ENCODE results near the gene MRAP.
"Not testable (repeated sequence)": the region's sequence is repeated elsewhere in the genome, so short reads cannot be mapped to it uniquely, and the experiment has no call there.

Gene MRAP

GRCh38 chr21:32304998-32305397 lies 6.3 kb downstream of the MRAP start:
- TF ChIP-seq CTCF (IDR thresholded peaks at IDR 0.05; ENCODE audit: control extremely low read depth, extremely low read depth, low read depth, missing control alignments), result no peak
- DNase-seq (ENCODE audit: extremely low spot score), result no peak
- CTCF ChIA-PET, result no interaction called here
- POLR2A ChIA-PET, result no interaction called here

- CTCF ChIA-PET, result no interaction called here
- no peak for DNase-seq (ENCODE audit: extremely low spot score)
- TF ChIP-seq CTCF (IDR thresholded peaks at IDR 0.05; ENCODE audit: control extremely low read depth, extremely low read depth, low read depth, missing control alignments), result no peak
- POLR2A ChIA-PET, result no interaction called here
These were observed 7.5 kb downstream of the MRAP start for GRCh38 chr21:32306021-32306780.

GRCh38 chr21:32307706-32308105 lies 9.1 kb downstream of the MRAP start:
- ChIA-PET CTCF (no interaction called here), POLR2A (no interaction called here)
- TF ChIP-seq CTCF (IDR thresholded peaks at IDR 0.05; ENCODE audit: control extremely low read depth, extremely low read depth, low read depth, missing control alignments), result no peak
- DNase-seq (ENCODE audit: extremely low spot score), result no peak

- TF ChIP-seq CTCF (IDR thresholded peaks at IDR 0.05; ENCODE audit: control extremely low read depth, extremely low read depth, low read depth, missing control alignments), result no peak
- DNase-seq (ENCODE audit: extremely low spot score), result no peak
- CTCF ChIA-PET, result no interaction called here
- POLR2A ChIA-PET, result no interaction called here
These were observed 10.0 kb downstream of the MRAP start for GRCh38 chr21:32308696-32309095.

- DNase-seq (ENCODE audit: extremely low spot score), result no peak
- POLR2A ChIA-PET, result no interaction called here
- CTCF ChIA-PET, result interaction anchor here (1.2 kb wide), 1 partner anchor 61 kb away, joined by 3 read pairs; no protein-coding TSS in a partner anchor
- TF ChIP-seq CTCF (IDR thresholded peaks at IDR 0.05; ENCODE audit: control extremely low read depth, extremely low read depth, low read depth, missing control alignments), result no peak
These were observed 11.3 kb downstream of the MRAP start for GRCh38 chr21:32309906-32310460.

- CTCF ChIA-PET; DNase-seq (ENCODE audit: extremely low spot score); POLR2A ChIA-PET: not testable (repeated sequence)
These were observed 12.3 kb downstream of the MRAP start for GRCh38 chr21:32310976-32311375.

- no peak for TF ChIP-seq CTCF (IDR thresholded peaks at IDR 0.05; ENCODE audit: control extremely low read depth, extremely low read depth, low read depth, missing control alignments)
- ChIA-PET CTCF (no interaction called here), POLR2A (no interaction called here)
- DNase-seq (ENCODE audit: extremely low spot score), result no peak
These were observed 13.0 kb downstream of the MRAP start for GRCh38 chr21:32311621-32312020.
